Urinary bladder (tissue), 4 donors: ENCODE data around the gene CNTNAP5. TPM values are rescaled to one million over a fixed set of nuclear protein-coding genes. Genes with fewer than 3 reads are reported as not detected.

Experiments used
- DNase-seq: peaks from one replicate; pipeline ENCODE4 v3.0.0-alpha.2; 2015; ENCODE audit errors: extremely low spot score
- H3K27ac ChIP-seq: one replicate; pipeline ENCODE4 v1.5.1; 2013; ENCODE audit warnings: low read depth, mild to moderate bottlenecking, moderate library complexity
- H3K36me3 ChIP-seq: one replicate; pipeline ENCODE4 v1.6.1; 2013; ENCODE audit warnings: mild to moderate bottlenecking, moderate library complexity; ENCODE audit not compliant: insufficient read depth
- H3K4me1 ChIP-seq: one replicate; pipeline ENCODE4 v1.6.1; 2013; ENCODE audit warnings: mild to moderate bottlenecking, moderate library complexity; ENCODE audit not compliant: insufficient read depth
- H3K4me3 ChIP-seq: one replicate; pipeline ENCODE4 v1.5.1; 2013; ENCODE audit warnings: low read depth, low read length
- WGBS: extraction: QIAGEN DNeasy Blood & Tissue Kit; methylation state at CpG from one replicate; pipeline ENCODE4 v1.1.7; 2013; 5-methylcytosine and 5-hydroxymethylcytosine counted together
- polyA plus RNA-seq: library from polyadenylated mRNA; stranded (reverse); fragments of 200-250 nt; gene quantifications from one replicate; pipeline ENCODE4 v1.2.3, GENCODE V29; 2013
- total RNA-seq: library from RNA; depleted of rRNA; stranded (reverse); fragments of >200 nt; gene quantifications from one replicate; pipeline ENCODE4 v1.2.3, GENCODE V29; 2014
- donor health status: healthy with polysubstance abuse.
- donor health status: healthy.

The CNTNAP5 gene
- total and polyA plus RNA-seq, 2 donors = 0.01 to 1.8 TPM

DNA sequence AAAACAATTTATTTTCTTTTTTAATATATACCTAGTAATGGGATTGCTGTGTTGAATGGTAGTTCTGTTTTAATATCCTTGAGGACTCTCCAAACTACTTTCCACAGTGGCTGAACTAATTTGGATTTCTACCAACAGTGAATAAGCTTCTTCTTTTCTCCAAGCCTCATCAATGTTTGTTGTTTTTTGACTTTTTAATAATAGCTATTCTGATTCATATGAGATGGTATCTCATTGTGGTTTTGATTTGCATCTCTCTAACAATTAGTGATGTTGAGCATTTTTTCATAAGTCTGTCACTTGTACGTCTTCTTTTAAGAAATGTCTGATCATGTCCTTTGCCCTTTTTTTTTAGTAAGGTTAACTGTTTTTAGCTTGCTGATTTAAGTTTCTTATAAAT is 863.3 kb downstream of the CNTNAP5 start:
- Histone ChIP-seq H3K27ac (no peak overlapping the region), H3K4me3 (no peak overlapping the region), H3K4me1 (no peaks in the 10 kb centered on the region), H3K36me3 (no peaks in the 10 kb centered on the region)
- no peak for DNase-seq
- WGBS = 85% methylated on average over 1 of the region's 1 CpG

DNA sequence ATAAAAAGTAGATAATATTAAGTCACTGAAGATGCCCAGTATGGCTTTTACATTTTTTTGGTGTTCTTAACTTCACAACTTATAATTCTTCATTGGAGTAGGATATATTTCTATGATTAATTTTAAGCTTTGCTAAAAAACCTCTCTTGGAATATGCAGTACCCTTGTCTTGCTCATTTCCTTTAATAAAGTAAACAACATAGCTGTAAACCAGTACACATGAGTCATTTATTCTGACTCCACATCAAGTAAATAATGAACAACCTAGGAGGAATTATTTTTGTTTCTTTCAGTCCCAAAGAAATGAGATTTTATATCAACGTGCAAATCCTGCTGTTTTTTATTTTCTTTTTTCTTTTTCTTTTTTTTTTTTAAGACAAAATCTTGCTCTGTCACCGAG is 869.1 kb downstream of the CNTNAP5 start:
- DNase-seq = no peak
- no peaks in the 10 kb centered on the region for H3K36me3 ChIP-seq
- 58% methylated on average over 2 of the region's 2 CpGs for WGBS
- no peak overlapping the region for H3K27ac ChIP-seq
- H3K4me1 ChIP-seq = no peaks in the 10 kb centered on the region
- no peak overlapping the region for H3K4me3 ChIP-seq

DNA sequence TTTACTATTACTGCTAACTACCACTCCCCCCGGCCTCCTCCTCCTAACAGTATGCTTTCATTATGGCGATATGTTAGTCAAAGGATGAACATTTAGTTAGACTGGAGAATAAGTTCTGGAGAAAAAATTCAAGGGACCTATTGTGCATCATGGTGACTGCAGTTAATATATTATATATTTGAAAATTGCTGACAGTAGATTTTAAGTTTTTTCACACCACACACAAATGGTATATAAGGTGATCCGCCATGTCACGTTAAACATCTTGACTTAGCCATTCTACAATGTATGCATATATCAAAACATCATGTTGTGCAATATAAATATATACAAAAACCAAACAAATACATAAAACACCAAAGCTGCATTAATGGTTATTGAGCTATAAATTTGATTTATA is 873.7 kb downstream of the CNTNAP5 start:
- Histone ChIP-seq H3K36me3 (no peaks in the 10 kb centered on the region), H3K27ac (no peak overlapping the region), H3K4me3 (no peak overlapping the region), H3K4me1 (no peaks in the 10 kb centered on the region)
- no peak for DNase-seq
- WGBS = 94% methylated on average over 4 of the region's 4 CpGs

DNA sequence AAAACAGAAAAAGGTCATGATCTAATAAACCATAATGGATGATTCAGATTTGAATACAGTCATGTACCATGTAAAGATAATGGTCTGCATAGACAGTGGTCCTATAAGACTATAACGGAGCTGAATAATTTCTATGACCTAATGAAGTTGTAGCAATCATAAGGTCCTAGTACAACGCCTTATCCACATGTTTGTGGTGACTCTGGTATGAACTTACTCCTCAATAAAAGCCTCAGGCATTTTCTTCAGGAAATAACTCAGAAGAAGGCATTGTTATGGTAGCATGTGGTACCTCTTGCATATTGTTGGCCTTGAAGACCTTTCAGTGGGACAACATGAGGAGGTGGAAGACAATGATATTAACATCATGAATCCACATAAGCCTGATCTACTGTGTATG is 883.3 kb downstream of the CNTNAP5 start:
- Histone ChIP-seq H3K4me1 (no peaks in the 10 kb centered on the region), H3K36me3 (no peaks in the 10 kb centered on the region), H3K4me3 (no peak overlapping the region), H3K27ac (no peak overlapping the region)
- 87% methylated on average over 2 of the region's 2 CpGs for WGBS
- no peak for DNase-seq

DNA sequence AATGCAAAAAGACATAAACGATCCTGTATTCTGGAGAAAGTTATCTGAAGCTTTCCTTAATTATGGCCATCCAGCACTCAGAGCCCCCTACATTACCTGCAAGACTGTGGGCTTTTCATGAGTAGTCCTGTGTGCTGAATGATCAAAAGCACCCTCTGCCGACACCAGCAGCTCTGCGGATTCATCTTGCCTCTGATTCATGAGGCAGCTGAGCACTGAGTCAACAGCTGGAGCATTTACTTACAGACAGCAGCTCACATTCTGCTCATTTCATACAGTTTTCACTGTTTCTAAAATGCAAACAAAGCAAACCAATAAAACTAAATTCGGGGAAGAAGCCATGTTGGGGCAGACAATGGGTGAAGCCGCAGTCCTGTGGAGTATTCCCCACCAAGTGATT is 886.5 kb downstream of the CNTNAP5 start:
- WGBS = 39% methylated on average over 5 of the region's 5 CpGs
- Histone ChIP-seq H3K27ac (no peak overlapping the region), H3K4me3 (no peak overlapping the region), H3K4me1 (no peaks in the 10 kb centered on the region), H3K36me3 (no peaks in the 10 kb centered on the region)
- no peak for DNase-seq

DNA sequence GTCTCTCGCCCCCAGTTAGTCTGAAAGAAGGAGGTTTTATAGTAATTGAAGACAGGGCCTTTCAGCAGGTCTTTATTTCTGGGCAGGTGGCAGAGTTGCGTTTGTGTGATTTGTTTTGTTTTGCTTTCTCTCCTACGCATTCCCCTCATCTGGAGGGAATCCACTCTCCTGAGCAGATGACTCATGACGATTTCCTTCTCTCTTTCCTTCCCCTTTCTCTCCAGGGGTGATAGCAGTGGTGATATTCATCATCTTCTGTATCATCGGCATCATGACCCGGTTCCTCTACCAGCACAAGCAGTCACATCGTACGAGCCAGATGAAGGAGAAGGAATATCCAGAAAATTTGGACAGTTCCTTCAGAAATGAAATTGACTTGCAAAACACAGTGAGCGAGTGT is 888.8 kb downstream of the CNTNAP5 start:
- Histone ChIP-seq H3K4me3 (no peak overlapping the region), H3K36me3 (no peaks in the 10 kb centered on the region), H3K4me1 (no peaks in the 10 kb centered on the region), H3K27ac (no peak overlapping the region)
- DNase-seq = no peak
- 80% methylated on average over 9 of the region's 9 CpGs for WGBS

DNA sequence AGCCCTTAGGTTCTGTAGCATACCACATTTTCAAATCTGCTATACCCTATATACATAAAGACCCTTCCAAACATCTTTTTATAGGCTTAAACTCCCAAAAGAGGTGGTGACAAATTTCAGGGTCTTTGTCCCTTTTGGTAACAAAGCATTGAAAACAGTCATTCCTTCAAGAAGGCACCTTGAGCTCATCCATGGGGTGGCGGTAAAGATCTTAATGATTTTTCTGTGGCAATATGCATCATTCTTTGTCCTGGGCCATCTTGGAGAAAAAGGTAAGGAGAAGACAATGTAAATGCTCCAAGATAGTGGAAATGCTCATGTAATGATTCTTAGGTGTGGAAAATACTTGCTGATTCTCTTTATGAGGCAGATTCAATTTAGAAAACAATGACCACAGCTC is 890.5 kb downstream of the CNTNAP5 start:
- H3K4me1 ChIP-seq = no peaks in the 10 kb centered on the region
- H3K36me3 ChIP-seq = no peaks in the 10 kb centered on the region
- H3K4me3 ChIP-seq = no peak overlapping the region
- WGBS = 96% methylated on average over 1 of the region's 1 CpG
- no peak for DNase-seq
- H3K27ac ChIP-seq = no peak overlapping the region

DNA sequence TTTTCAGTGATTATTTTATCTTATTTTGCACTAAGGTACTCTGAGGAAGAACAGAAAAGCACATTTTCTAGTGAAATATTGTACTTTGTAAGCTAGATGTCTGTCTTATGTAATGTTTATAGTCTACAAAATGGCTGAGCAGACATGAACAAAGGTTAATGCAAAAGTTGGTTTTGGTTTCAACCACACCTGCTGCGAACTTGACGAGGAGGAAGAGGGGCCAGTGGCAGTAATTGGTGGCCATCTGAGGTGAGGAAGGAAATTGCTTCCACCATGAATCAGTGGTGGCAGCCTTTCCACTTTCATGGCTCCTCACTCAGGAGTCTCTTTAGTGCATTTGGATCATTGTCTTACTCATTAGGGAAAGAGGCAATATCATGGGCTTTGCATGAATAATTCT is 894.2 kb downstream of the CNTNAP5 start:
- H3K36me3 ChIP-seq = no peaks in the 10 kb centered on the region
- H3K4me3 ChIP-seq = no peak overlapping the region
- DNase-seq = no peak
- no peak overlapping the region for H3K27ac ChIP-seq
- WGBS = 91% methylated on average over 2 of the region's 2 CpGs
- no peaks in the 10 kb centered on the region for H3K4me1 ChIP-seq

DNA sequence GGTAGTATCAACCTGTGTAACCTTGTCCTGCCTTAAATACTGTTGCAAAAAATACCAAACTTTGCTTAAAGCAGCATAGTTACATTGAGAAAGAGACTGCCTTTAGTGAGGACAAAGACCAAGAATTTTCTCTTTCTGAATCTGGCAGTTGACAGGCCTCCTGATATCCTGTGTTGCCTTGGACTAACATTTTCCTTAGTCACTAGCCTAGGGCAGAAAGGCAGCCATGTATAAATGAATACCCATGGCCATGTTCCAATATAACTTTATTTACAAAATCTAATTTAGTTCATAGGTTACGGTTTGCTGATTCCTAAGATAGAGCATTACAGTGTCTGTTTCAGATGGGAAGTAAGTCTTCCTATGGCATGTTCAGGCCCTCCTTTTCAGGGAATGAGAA is 895.4 kb downstream of the CNTNAP5 start:
- WGBS = 91% methylated on average over 1 of the region's 1 CpG
- DNase-seq = no peak
- H3K36me3 ChIP-seq = no peaks in the 10 kb centered on the region

DNA sequence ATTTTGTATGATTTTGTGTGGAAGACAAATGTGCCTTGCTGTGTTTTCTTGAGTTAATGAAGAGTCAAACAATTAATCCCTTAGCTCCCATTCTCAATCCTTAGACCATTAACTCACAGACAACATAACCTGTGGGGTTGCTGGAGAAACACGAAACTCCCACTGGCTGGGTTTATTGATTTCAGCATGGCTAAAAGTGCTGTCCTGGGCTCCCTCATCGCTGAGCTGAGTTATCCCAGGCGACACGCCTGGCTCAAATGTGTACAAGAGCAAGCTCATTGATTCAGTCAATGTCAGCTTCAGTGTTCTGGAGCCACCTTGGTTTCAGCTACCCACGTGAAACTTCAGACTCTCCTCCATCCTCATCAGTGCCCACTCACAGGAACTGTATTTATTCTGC is 896.1 kb downstream of the CNTNAP5 start:
- Histone ChIP-seq H3K27ac (no peak overlapping the region), H3K4me3 (no peak overlapping the region), H3K36me3 (no peaks in the 10 kb centered on the region), H3K4me1 (no peaks in the 10 kb centered on the region)
- WGBS = 89% methylated on average over 5 of the region's 5 CpGs
- DNase-seq = no peak

More for the DNA sequence above, 895.4 kb downstream of the CNTNAP5 start:
- H3K27ac ChIP-seq = no peak overlapping the region
- no peaks in the 10 kb centered on the region for H3K4me1 ChIP-seq
- no peak overlapping the region for H3K4me3 ChIP-seq

DNA sequence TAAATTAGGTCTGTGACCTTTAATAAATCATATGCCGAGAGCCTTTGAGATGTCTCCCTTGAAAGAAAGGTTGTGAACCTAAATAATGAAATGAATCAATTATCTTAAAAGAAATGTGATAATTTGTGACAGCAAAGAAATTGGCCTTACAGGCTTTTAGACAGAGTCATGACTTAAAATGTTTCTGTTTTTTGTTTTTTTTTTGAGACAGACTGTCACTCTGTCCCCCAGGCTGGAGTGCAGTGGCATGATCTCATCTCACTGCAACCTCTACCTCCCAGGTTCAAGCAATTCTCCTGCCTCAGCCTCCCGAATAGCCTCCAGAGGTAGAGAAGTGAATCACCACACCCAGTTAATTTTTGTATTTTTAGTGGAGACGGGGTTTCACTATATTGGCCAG is 898.0 kb downstream of the CNTNAP5 start:
- no peaks in the 10 kb centered on the region for H3K36me3 ChIP-seq
- no peak for DNase-seq
- no peak overlapping the region for H3K27ac ChIP-seq
- H3K4me3 ChIP-seq = no peak overlapping the region
- H3K4me1 ChIP-seq = no peaks in the 10 kb centered on the region
- WGBS = 93% methylated on average over 3 of the region's 3 CpGs

DNA sequence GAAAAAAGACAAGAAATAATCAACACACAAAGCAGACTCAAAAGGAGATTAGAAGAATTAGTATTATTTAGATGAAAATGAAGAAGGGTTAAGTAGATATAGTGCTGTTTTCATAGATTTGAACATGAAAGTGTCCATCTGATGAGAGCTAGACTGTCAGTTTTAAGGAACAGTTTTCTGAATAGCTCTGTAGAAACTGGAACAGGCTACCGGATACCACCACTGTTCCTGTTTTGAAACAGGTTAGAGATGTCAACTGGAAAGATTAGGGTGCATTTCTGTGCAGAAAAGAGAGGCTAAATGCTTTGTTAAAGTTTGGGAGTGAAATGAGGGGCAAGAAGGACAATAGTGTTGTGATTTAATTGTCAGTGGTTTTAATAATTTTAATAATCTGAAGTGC is 908.8 kb downstream of the CNTNAP5 start:
- DNase-seq = no peak
- Histone ChIP-seq H3K4me1 (no peaks in the 10 kb centered on the region), H3K4me3 (no peak overlapping the region), H3K27ac (no peak overlapping the region), H3K36me3 (no peaks in the 10 kb centered on the region)
- 71% methylated on average over 1 of the region's 1 CpG for WGBS

DNA sequence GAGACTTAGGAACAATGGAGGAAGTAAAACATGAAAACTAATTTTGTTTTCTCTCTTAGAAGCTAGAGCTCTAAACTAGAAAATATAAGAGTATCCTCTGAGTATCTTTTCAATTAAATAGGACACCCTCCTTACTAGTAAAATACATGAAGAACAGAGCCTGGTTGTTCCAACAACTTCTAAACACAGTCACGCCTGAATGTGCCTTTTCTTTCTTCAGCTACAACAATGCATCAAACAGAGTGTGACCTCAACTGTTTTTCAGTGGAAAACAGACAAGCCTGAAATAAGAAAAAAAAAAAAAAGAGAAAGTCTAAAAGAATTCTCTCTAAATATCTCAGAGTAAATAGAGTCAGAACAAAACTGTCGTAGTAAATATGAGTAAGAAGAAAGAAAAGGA is 928.8 kb downstream of the CNTNAP5 start:
- H3K4me1 ChIP-seq = no peaks in the 10 kb centered on the region
- DNase-seq = no peak
- WGBS = 88% methylated on average over 2 of the region's 2 CpGs
- no peak overlapping the region for H3K27ac ChIP-seq
- H3K4me3 ChIP-seq = no peak overlapping the region
- H3K36me3 ChIP-seq = no peaks in the 10 kb centered on the region

DNA sequence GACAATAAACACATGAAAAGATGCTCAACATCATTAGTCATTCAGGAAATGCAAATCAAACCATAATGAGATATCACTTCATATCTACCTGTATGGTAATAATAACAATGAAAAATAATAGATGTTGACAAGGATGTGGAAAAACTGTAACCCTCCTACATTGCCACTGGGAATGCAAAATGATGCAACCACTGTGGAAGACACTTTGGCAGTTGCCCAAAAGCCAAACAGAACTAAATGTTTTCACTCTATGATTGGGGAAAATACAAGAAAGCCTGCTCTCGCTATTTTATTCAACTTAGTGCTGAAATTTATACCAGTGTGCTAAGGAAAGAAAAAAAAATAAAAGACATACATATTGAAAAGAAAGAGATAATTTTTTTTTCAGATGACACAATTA is 934.5 kb downstream of the CNTNAP5 start:
- no peaks in the 10 kb centered on the region for H3K4me1 ChIP-seq
- 56% methylated on average over 1 of the region's 1 CpG for WGBS
- no peak for DNase-seq

DNA sequence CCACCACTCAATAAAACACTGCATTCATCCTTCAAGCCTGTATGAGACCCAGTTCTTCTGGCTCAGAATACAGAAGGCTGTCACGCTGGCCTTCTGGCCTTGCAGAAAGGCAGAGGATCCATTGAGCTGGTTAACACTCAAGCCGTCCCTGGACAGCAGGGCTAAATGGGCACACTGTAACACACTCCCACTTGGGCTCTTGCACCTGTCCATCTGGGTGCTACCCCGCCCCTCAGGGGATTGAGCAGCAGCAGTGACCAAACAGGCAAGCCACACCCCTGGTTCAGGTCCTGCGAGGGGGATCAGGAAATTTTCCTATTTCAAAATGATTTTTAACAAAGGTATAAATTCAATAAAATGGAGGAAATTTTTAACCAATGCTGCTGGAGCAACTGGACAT is 936.0 kb downstream of the CNTNAP5 start:
- H3K4me3 ChIP-seq = no peak overlapping the region
- 85% methylated on average over 4 of the region's 4 CpGs for WGBS
- no peak for DNase-seq
- H3K36me3 ChIP-seq = no peaks in the 10 kb centered on the region
- no peaks in the 10 kb centered on the region for H3K4me1 ChIP-seq
- no peak overlapping the region for H3K27ac ChIP-seq

More for the DNA sequence above, 934.5 kb downstream of the CNTNAP5 start:
- Histone ChIP-seq H3K4me3 (no peak overlapping the region), H3K36me3 (no peaks in the 10 kb centered on the region), H3K27ac (no peak overlapping the region)
